Measurements from ENCODE around the gene ATP6V0B. TPM values are rescaled to one million over a fixed set of nuclear protein-coding genes. Genes with fewer than 3 reads are reported as not detected.

Gene ATP6V0B
- total and polyA plus RNA-seq, 2 donors (not counting 3 experiments of a cell fraction or from before 2014, with no cell fraction given) = 110 to 325 TPM

- Histone ChIP-seq H3K9me1 (replicated peaks; ENCODE audit: control insufficient read depth, extremely low read depth, insufficient read depth, low read length) (no peaks in the 10 kb centered on the region), H3K4me3 (replicated peaks in 1 of 3; ENCODE audit: insufficient read depth in 1 of 3, low read depth in 1 of 3, low read length in 3 of 3) (no peak overlapping the region), H3K36me3 (ENCODE audit: control insufficient read depth in 2 of 2, extremely low read depth in 1 of 2, insufficient read depth in 2 of 2, low read length in 2 of 2) (peaks cover 5 to 27% of the 10 kb centered on the region in 2 experiments), H3K4me1 (ENCODE audit: control insufficient read depth, extremely low read depth, insufficient read depth, low read length) (no peaks in the 10 kb centered on the region), H3K27ac (ENCODE audit: insufficient read depth, low read depth, low read length) (no peak overlapping the region), H3K9ac (replicated peaks; ENCODE audit: extremely low read depth, insufficient read depth, low read length) (no peak overlapping the region), H3K79me2 (ENCODE audit: control insufficient read depth, insufficient read depth, low read length) (no peaks in the 10 kb centered on the region), H4K20me1 (replicated peaks; ENCODE audit: control insufficient read depth, extremely low read depth, insufficient read depth, low read length) (no peaks in the 10 kb centered on the region), H2AFZ (ENCODE audit: low read depth, low read length) (no peak overlapping the region), H3K4me2 (ENCODE audit: insufficient read depth, low read length) (no peak overlapping the region), H3K9me3 (replicated peaks; ENCODE audit: control insufficient read depth, insufficient read depth, low read length) (no peaks in the 10 kb centered on the region), H3K27me3 (ENCODE audit: control insufficient read depth in 2 of 2, insufficient read depth in 2 of 2, low read length in 2 of 2) (no peaks in the 10 kb centered on the region)
- DNase-seq (ENCODE audit: low read depth, low spot score) (no peak), FAIRE-seq (no peak)
- CTCF ChIA-PET = interaction anchor here (1.6 to 1.7 kb wide), 2 partner anchors 21 to 94 kb away, joined by 4 to 5 read pairs; partner anchors contain the start of gene ATP6V0B
- TF ChIP-seq MAX (IDR thresholded peaks at IDR 0.05; ENCODE audit: insufficient read depth, insufficient read length) (no peak), POLR2A (IDR thresholded peaks at IDR 0.05; ENCODE audit: low read depth, low read length) (no peak), GATA2 (IDR thresholded peaks at IDR 0.05; ENCODE audit: insufficient read depth, insufficient read length, low read depth, low read length) (no peak), FOS (IDR thresholded peaks at IDR 0.05; ENCODE audit: borderline replicate concordance, insufficient read depth, low read length) (no peak)
- dilution Hi-C loops (cut with MboI; ENCODE audit: extremely low pct_ligation_motif_present, low sequenced_read_pairs) = no loop called here
- BruUV-seq (replicated peaks) = no TSS peak
- POLR2A ChIA-PET = no interaction called here
- intact Hi-C loops (cut with micrococcal nuclease) = no loop called here
These were observed 20.7 kb upstream of the ATP6V0B start for GRCh38 chr1:43954036-43954435.

GRCh38 chr1:43956234-43956633 is 18.5 kb upstream of the ATP6V0B start:
- Histone ChIP-seq H3K79me2 (ENCODE audit: control insufficient read depth, insufficient read depth, low read length) (no peaks in the 10 kb centered on the region), H3K36me3 (ENCODE audit: control insufficient read depth in 2 of 2, extremely low read depth in 1 of 2, insufficient read depth in 2 of 2, low read length in 2 of 2) (peaks cover 5 to 28% of the 10 kb centered on the region in 2 experiments), H4K20me1 (replicated peaks; ENCODE audit: control insufficient read depth, extremely low read depth, insufficient read depth, low read length) (no peaks in the 10 kb centered on the region), H3K9me1 (replicated peaks; ENCODE audit: control insufficient read depth, extremely low read depth, insufficient read depth, low read length) (no peaks in the 10 kb centered on the region), H2AFZ (ENCODE audit: low read depth, low read length) (no peak overlapping the region), H3K27ac (ENCODE audit: insufficient read depth, low read depth, low read length) (no peak overlapping the region), H3K4me2 (ENCODE audit: insufficient read depth, low read length) (no peak overlapping the region), H3K4me3 (replicated peaks in 1 of 3; ENCODE audit: insufficient read depth in 1 of 3, low read depth in 1 of 3, low read length in 3 of 3) (no peak overlapping the region), H3K9me3 (replicated peaks; ENCODE audit: control insufficient read depth, insufficient read depth, low read length) (no peaks in the 10 kb centered on the region), H3K27me3 (ENCODE audit: control insufficient read depth in 2 of 2, insufficient read depth in 2 of 2, low read length in 2 of 2) (no peaks in the 10 kb centered on the region), H3K9ac (replicated peaks; ENCODE audit: extremely low read depth, insufficient read depth, low read length) (no peak overlapping the region), H3K4me1 (ENCODE audit: control insufficient read depth, extremely low read depth, insufficient read depth, low read length) (no peaks in the 10 kb centered on the region)
- no TSS peak for BruUV-seq (replicated peaks)
- ChIA-PET POLR2A (no interaction called here), CTCF (interaction anchor here (0.8 to 1.6 kb wide), 2 partner anchors 192 to 193 kb away, joined by 3 to 5 read pairs; no protein-coding TSS in a partner anchor)
- DNase-seq (ENCODE audit: low read depth, low spot score) = no peak
- no peak for TF ChIP-seq EZH2 (IDR thresholded peaks at IDR 0.05; ENCODE audit: borderline replicate concordance, low read depth, low read length, severe bottlenecking)
- TF ChIP-seq CTCF (IDR thresholded peaks at IDR 0.05; ENCODE audit: extremely low read depth in 1 of 2, insufficient read depth in 1 of 2, low read depth in 1 of 2, low read length in 2 of 2) = no peak
- TF ChIP-seq FOS (IDR thresholded peaks at IDR 0.05; ENCODE audit: borderline replicate concordance, insufficient read depth, low read length) = no peak
- no peak for TF ChIP-seq GATA2 (IDR thresholded peaks at IDR 0.05; ENCODE audit: insufficient read depth, insufficient read length, low read depth, low read length)
- no peak for TF ChIP-seq POLR2A (IDR thresholded peaks at IDR 0.05; ENCODE audit: low read depth, low read length)
- TF ChIP-seq JUN (IDR thresholded peaks at IDR 0.05; ENCODE audit: borderline replicate concordance, insufficient read depth, insufficient read length, low read depth) = no peak
- TF ChIP-seq MYC (IDR thresholded peaks at IDR 0.05; ENCODE audit: low read depth, low read length) = no peak
- TF ChIP-seq POLR2AphosphoS5 (IDR thresholded peaks at IDR 0.05; ENCODE audit: insufficient read depth, low read depth, low read length) = no peak
- TF ChIP-seq MAX (IDR thresholded peaks at IDR 0.05; ENCODE audit: insufficient read depth, insufficient read length) = no peak
- dilution Hi-C loops (cut with MboI; ENCODE audit: extremely low pct_ligation_motif_present, low sequenced_read_pairs) (no loop called here), intact Hi-C loops (cut with micrococcal nuclease) (no loop called here)
- no peak for FAIRE-seq
